Spleen (tissue), 11 donors: Measurements from ENCODE around the gene H6PD. TPM values are rescaled to one million over a fixed set of nuclear protein-coding genes. Genes with fewer than 3 reads are reported as not detected.

Experiments
- DNase-seq: peaks from one replicate; pipeline ENCODE4 v3.0.0-alpha.2; 2020
- H3K27ac ChIP-seq, 8 donors: fragments of 200-600 bp; sonication (generic) in 7 of 8; 1 replicate in 4 of 8; 2 replicates in 4 of 8; pipeline versions ENCODE4 v1.5.0 to v1.8.0; 2016 to 2021; ENCODE audit warnings: inconsistent platforms in 4 of 8, mild to moderate bottlenecking in 4 of 8, moderate library complexity in 1 of 8
- H3K27me3 ChIP-seq, 7 donors: fragments of 200-600 bp; sonication (generic) in 6 of 7; replicated peaks in 1 of 7; 1 replicate in 4 of 7; 2 replicates in 3 of 7; pipeline versions ENCODE4 v1.5.0 to v1.8.0; 2016 to 2021; ENCODE audit warnings: inconsistent platforms in 3 of 7, mild to moderate bottlenecking in 1 of 7
- H3K36me3 ChIP-seq, 6 donors: fragments of 200-600 bp; sonication (generic) in 5 of 6; 1 replicate in 4 of 6; 2 replicates in 2 of 6; pipeline versions ENCODE4 v1.5.0 to v1.8.0; 2016 to 2021; ENCODE audit warnings: inconsistent platforms in 2 of 6
- H3K4me1 ChIP-seq, 6 donors: fragments of 200-600 bp; sonication (generic) in 5 of 6; 1 replicate in 3 of 6; 2 replicates in 3 of 6; pipeline versions ENCODE4 v1.5.0 to v1.8.0; 2016 to 2021; ENCODE audit warnings: inconsistent platforms in 3 of 6
- H3K4me3 ChIP-seq, 8 donors: fragments of 200-600 bp; sonication (generic) in 7 of 8; 1 replicate in 4 of 8; 2 replicates in 4 of 8; pipeline versions ENCODE4 v1.5.0 to v1.8.0; 2016 to 2021; ENCODE audit warnings: inconsistent platforms in 4 of 8, mild to moderate bottlenecking in 4 of 8, moderate library complexity in 2 of 8
- H3K9me3 ChIP-seq, 8 donors: fragments of 200-600 bp; sonication (generic) in 7 of 8; 1 replicate in 4 of 8; 2 replicates in 4 of 8; pipeline versions ENCODE4 v1.5.0 to v1.8.0; 2016 to 2021; ENCODE audit warnings: inconsistent platforms in 4 of 8
- CTCF ChIP-seq, 11 experiments: fragments of 200-600 bp in 7 of 11; fragments of 450-650 bp in 4 of 11; sonication (generic) in 4 of 11; IDR thresholded peaks in 8 of 11; conservative IDR thresholded peaks in 3 of 11; 1 replicate in 7 of 11; 2 replicates in 4 of 11; pipeline versions ENCODE4 v1.4.0 to v1.8.0; 2016 to 2021; ENCODE audit warnings: antibody characterized with exemption in 11 of 11, inconsistent platforms in 4 of 11, mild to moderate bottlenecking in 1 of 11
- POLR2A ChIP-seq, 3 donors: fragments of 450-650 bp; IDR thresholded peaks; one replicate each; pipeline ENCODE4 v1.5.1; 2017; ENCODE audit warnings: antibody characterized with exemption in 3 of 3, mild to moderate bottlenecking in 1 of 3
- POLR2AphosphoS5 ChIP-seq, 3 donors: sonication (generic); formaldehyde crosslinking; IDR thresholded peaks; one replicate each; pipeline ENCODE4 v1.5.1; 2017; ENCODE audit warnings: antibody characterized with exemption in 3 of 3
- WGBS, 5 donors: extraction: QIAGEN DNeasy Blood & Tissue Kit in 3 of 5; methylation state at CpG; one replicate each; pipeline versions ENCODE4 v1.1.5 to v1.1.7; 2013 to 2018; 5-methylcytosine and 5-hydroxymethylcytosine counted together
- intact Hi-C: fragments of 100-400 bp; cut with DNase I; formaldehyde crosslinking; loops from one replicate; pipeline ENCODE4 v1.15.0; 2023; ENCODE audit warnings: low total_unique reads
- polyA plus RNA-seq, 3 donors: library from polyadenylated mRNA; stranded (reverse); fragments of 200-250 nt; gene quantifications; one replicate each; pipeline ENCODE4 v1.2.1, GENCODE V29; 2013
- total RNA-seq, 7 donors: library from RNA; depleted of rRNA in 3 of 7; stranded (reverse); fragments of >200 nt in 3 of 7; fragmentation: NEBNext Ultra II Directional in 4 of 7; extraction: Animal tissue kit (Norgen Biotek cat#: 25700) in 4 of 7; gene quantifications; one replicate each; pipeline versions ENCODE4 v1.1.0 to v1.2.1, GENCODE V29; 2016 to 2021
- donor health status: healthy with polysubstance abuse.
- donor health status: DM: no; HTN: no; CAD: no; lungs with moderate emphysema.
- donor health status: DM: no; HTN: no; CAD: no.
- donor health status: Bipolar disorder and iron deficiency.
- donor health status: healthy.
- donor health status: DM: no; HTN: no; CAD: no.
- donor health status: DM: yes; HTN: yes; CAD: no.

The H6PD gene
- total and polyA plus RNA-seq, 10 donors, result 4.5 to 55.3 (median 35.5) TPM

DNA sequence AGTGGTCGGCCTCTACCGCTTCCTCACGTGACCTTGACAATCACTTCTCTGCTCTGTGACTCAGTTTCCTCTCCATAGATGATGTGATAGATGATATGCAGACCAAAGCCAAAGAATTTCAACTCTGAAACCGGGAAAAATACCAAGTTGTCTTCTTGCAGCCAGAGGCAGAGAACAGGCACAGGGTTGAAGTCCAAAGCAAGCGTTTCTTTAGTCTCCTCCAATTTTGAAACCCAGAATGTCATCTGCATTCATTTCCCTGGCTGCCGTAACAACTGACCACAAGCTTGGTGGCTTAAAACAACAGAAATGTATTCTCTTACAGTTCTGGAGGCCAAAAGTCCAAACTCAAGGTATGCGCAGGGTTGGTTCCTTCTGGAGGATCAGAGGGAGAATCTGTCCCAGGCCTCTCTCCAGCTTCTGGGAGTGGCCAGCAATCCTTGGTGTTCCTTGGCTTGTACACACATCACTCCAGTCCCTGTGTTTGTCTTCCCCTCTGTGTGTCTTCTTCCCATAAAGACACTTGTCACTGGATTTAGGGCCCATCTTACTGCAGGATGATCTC is 30.3 kb upstream of the H6PD start:
- WGBS, 5 donors, result 71 to 88% (median 82%) methylated on average over 7 of the region's 7 CpGs
- peaks cover 0 to 100% (median 48%) of the 10 kb centered on the region in 7 donors for H3K27me3 ChIP-seq
- DNase-seq, result no peak

DNA sequence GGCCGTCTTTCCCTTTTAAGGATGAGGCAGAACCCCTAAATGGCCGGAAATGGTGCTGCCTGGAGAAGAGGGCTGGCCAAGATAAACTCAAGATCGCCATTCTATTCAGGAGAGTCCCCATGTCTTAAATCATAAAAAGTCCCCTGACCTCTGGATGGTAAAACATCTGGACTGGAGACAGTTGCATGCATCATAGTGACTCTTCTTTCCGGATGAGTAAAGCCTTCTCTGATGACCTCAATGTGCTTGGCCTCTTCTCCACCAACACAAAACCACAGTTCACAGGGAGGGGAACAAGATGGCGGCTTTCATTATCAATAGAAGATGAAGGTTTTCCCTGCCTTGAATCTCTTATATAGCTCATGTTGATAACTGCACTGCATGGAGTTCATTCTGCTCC is 27.5 kb upstream of the H6PD start:
- no peaks in the 10 kb centered on the region for H3K36me3 ChIP-seq
- TF ChIP-seq CTCF (IDR thresholded peaks at IDR 0.05 in 8 of 11, conservative IDR thresholded peaks at IDR 0.05 in 3 of 11) (no peak), POLR2AphosphoS5 (IDR thresholded peaks at IDR 0.05) (no peak), POLR2A (IDR thresholded peaks at IDR 0.05) (no peak)
- H3K4me3 ChIP-seq, result no peak overlapping the region
- peaks cover 0 to 25% (median 14%) of the 10 kb centered on the region in 6 donors for H3K4me1 ChIP-seq
- DNase-seq, result no peak
- intact Hi-C loops, result no loop called here
- H3K9me3 ChIP-seq, result no peaks in the 10 kb centered on the region
- H3K27ac ChIP-seq, result no peak overlapping the region
- H3K27me3 ChIP-seq, result peaks cover 0 to 80% (median 25%) of the 10 kb centered on the region in 7 donors
- WGBS, 5 donors, result 79 to 91% (median 86%) methylated on average over 5 of the region's 5 CpGs

More for the DNA sequence above, 30.3 kb upstream of the H6PD start:
- Histone ChIP-seq H3K4me3 (no peak overlapping the region), H3K36me3 (no peaks in the 10 kb centered on the region), H3K27ac (no peak overlapping the region), H3K9me3 (no peaks in the 10 kb centered on the region), H3K4me1 (peaks cover 0 to 39% (median 15%) of the 10 kb centered on the region in 6 donors)
- TF ChIP-seq POLR2AphosphoS5 (IDR thresholded peaks at IDR 0.05) (no peak), POLR2A (IDR thresholded peaks at IDR 0.05) (no peak), CTCF (IDR thresholded peaks at IDR 0.05 in 8 of 11, conservative IDR thresholded peaks at IDR 0.05 in 3 of 11) (no peak)
- intact Hi-C loops, result no loop called here

- TF ChIP-seq CTCF (IDR thresholded peaks at IDR 0.05 in 8 of 11, conservative IDR thresholded peaks at IDR 0.05 in 3 of 11), result no peak
- H3K27me3 ChIP-seq, result peaks cover 0 to 73% (median 19%) of the 10 kb centered on the region in 7 donors
- DNase-seq, result no peak
- no peaks in the 10 kb centered on the region for H3K36me3 ChIP-seq
- no peak overlapping the region for H3K27ac ChIP-seq
- intact Hi-C loops, result no loop called here
- WGBS, 5 donors, result 89 to 95% (median 93%) methylated on average over 5 of the region's 5 CpGs
- no peak overlapping the region for H3K4me3 ChIP-seq
- H3K9me3 ChIP-seq, result no peaks in the 10 kb centered on the region
- H3K4me1 ChIP-seq, result peaks cover 0 to 18% (median 8%) of the 10 kb centered on the region in 6 donors
Observed at GRCh38 chr1:9207715-9208114, 26.9 kb upstream of the H6PD start.

- H3K4me3 ChIP-seq, result no peak overlapping the region
- H3K4me1 ChIP-seq, result peaks cover 0 to 14% (median 2%) of the 10 kb centered on the region in 6 donors
- H3K27me3 ChIP-seq, result peaks cover 0 to 37% (median 0%) of the 10 kb centered on the region in 7 donors
- no peaks in the 10 kb centered on the region for H3K36me3 ChIP-seq
- no peak for DNase-seq
- peak overlapping the region in 5 of 8 donors; percentile 20 to 69 (median 42) for H3K27ac ChIP-seq
- H3K9me3 ChIP-seq, result no peaks in the 10 kb centered on the region
- TF ChIP-seq CTCF (IDR thresholded peaks at IDR 0.05 in 8 of 11, conservative IDR thresholded peaks at IDR 0.05 in 3 of 11), result no peak
- TF ChIP-seq POLR2A (IDR thresholded peaks at IDR 0.05), result no peak
- peak in 2 of 3 donors; percentile 24 to 60 for TF ChIP-seq POLR2AphosphoS5 (IDR thresholded peaks at IDR 0.05)
- intact Hi-C loops, result no loop called here
- WGBS, 5 donors, result 58 to 65% (median 61%) methylated on average over 13 of the region's 13 CpGs
Observed at GRCh38 chr1:9211291-9211811, 23.2 kb upstream of the H6PD start.
